Sigmoid colon (tissue), 4 donors: ENCODE results near the gene MAP2K3.

Experiments
- EP300 ChIP-seq, 4 donors: sonication (generic); formaldehyde crosslinking; IDR thresholded peaks; one replicate each; pipeline ENCODE4 v1.6.1; 2017; ENCODE audit warnings: antibody characterized with exemption in 4 of 4
- TF ChIP-seq, protein P1 (sequence below), 4 experiments: fragments of 450-650 bp in 3 of 4; fragments of 200-600 bp in 1 of 4; IDR thresholded peaks; one replicate each; pipeline ENCODE4 v1.5.1; 2016 to 2019; ENCODE audit warnings: antibody characterized with exemption in 4 of 4, mild to moderate bottlenecking in 3 of 4, moderate library complexity in 2 of 4

DNA sequence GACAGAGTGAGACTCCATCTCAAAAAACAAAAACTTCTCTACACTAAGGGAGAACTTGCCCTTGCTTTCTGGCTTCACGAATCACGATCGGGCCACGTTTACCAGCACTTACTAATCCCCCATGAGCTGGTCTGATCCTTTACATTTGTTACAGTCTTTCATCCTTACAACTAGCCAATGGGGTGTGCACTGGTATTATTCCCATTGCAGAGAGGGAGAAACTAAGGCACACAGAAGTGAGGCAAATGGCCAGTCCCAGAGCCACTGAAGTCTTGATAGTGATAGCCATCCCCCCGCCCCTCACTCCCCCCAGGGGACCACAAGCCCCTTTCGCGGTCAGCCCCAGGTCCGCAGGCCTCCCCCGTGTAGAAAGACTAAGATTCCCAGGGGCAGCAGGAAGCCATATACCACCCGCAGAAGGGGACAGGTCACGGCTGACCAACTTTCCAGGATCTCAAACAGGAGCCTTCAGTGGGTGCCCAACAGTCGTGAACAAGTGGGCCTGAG lies 32.2 kb upstream of the MAP2K3 start:
- TF ChIP-seq, protein P1, sequence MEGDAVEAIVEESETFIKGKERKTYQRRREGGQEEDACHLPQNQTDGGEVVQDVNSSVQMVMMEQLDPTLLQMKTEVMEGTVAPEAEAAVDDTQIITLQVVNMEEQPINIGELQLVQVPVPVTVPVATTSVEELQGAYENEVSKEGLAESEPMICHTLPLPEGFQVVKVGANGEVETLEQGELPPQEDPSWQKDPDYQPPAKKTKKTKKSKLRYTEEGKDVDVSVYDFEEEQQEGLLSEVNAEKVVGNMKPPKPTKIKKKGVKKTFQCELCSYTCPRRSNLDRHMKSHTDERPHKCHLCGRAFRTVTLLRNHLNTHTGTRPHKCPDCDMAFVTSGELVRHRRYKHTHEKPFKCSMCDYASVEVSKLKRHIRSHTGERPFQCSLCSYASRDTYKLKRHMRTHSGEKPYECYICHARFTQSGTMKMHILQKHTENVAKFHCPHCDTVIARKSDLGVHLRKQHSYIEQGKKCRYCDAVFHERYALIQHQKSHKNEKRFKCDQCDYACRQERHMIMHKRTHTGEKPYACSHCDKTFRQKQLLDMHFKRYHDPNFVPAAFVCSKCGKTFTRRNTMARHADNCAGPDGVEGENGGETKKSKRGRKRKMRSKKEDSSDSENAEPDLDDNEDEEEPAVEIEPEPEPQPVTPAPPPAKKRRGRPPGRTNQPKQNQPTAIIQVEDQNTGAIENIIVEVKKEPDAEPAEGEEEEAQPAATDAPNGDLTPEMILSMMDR (IDR thresholded peaks at IDR 0.05): no peak
- TF ChIP-seq EP300 (IDR thresholded peaks at IDR 0.05): no peak
